CD4-positive, alpha-beta T cell treated with Interleukin-6 at 100 ng/mL for 8 hours (primary cell): ENCODE measurements around the gene GATC.
A peak's percentile ranks its signal among the peaks of the same experiment; 100 is the strongest.

Experiments used
- DNase-seq: peaks from one replicate; pipeline ENCODE4 v3.0.0-alpha.2; 2020; ENCODE audit warnings: mixed read lengths, low spot score

GATC gene

GRCh38 chr12:120445911-120446843 is at the start of gene GATC, which contains the start of gene TRIAP1:
GATC (plus strand) TSS chr12:120446444; CDS start chr12:120446481, 37 bp downstream.
TRIAP1 (minus strand) TSS chr12:120446384; CDS start chr12:120446372, 12 bp downstream.
- peak; percentile 76 for DNase-seq

- DNase-seq = no peak
These were observed 48.3 kb upstream of the GATC start for GRCh38 chr12:120397824-120398540.

- no peak for DNase-seq
These were observed 46.7 kb upstream of the GATC start for GRCh38 chr12:120399531-120399930.

GRCh38 chr12:120402217-120402616 is 44.0 kb upstream of the GATC start:
- DNase-seq = no peak

- no peak for DNase-seq
These were observed 42.4 kb upstream of the GATC start for GRCh38 chr12:120403869-120404268.

- DNase-seq = no peak
These were observed 42.0 kb upstream of the GATC start for GRCh38 chr12:120404271-120404670.

- DNase-seq = no peak
These were observed 40.2 kb upstream of the GATC start for GRCh38 chr12:120406069-120406468.

- DNase-seq = no peak
These were observed 39.7 kb upstream of the GATC start for GRCh38 chr12:120406553-120406952.

- DNase-seq = no peak
These were observed 37.5 kb upstream of the GATC start for GRCh38 chr12:120408771-120409170.

GRCh38 chr12:120412421-120412820 is 33.8 kb upstream of the GATC start:
- no peak for DNase-seq

- DNase-seq = no peak
These were observed 32.1 kb upstream of the GATC start for GRCh38 chr12:120413901-120414695.

GRCh38 chr12:120416490-120417216 is 29.6 kb upstream of the GATC start:
- DNase-seq = no peak

GRCh38 chr12:120417917-120418580 is 28.2 kb upstream of the GATC start:
- DNase-seq = no peak

- DNase-seq = no peak
These were observed 24.5 kb upstream of the GATC start for GRCh38 chr12:120421701-120422100.

GRCh38 chr12:120422892-120423456 is 23.3 kb upstream of the GATC start:
- no peak for DNase-seq

- no peak for DNase-seq
These were observed 20.4 kb upstream of the GATC start for GRCh38 chr12:120425797-120426196.

- no peak for DNase-seq
These were observed 17.5 kb upstream of the GATC start for GRCh38 chr12:120428597-120429229.

- DNase-seq = no peak
These were observed 16.9 kb upstream of the GATC start for GRCh38 chr12:120429368-120429767.

- no peak for DNase-seq
These were observed 13.3 kb upstream of the GATC start for GRCh38 chr12:120432772-120433525.
